GM12878 (cell line): ENCODE measurements around the gene RANGRF.

ENCODE experiments used
- CTCF ChIP-seq, 3 experiments: IDR thresholded peaks in 2 of 3; conservative IDR thresholded peaks in 1 of 3; 2 replicates each; pipeline ENCODE4 v1.5.1; 2011; ENCODE audit warnings: low read depth in 3 of 3, low read length in 3 of 3, mild to moderate bottlenecking in 3 of 3, control low read depth in 2 of 3, moderate library complexity in 2 of 3, inconsistent platforms in 1 of 3, mixed read lengths in 1 of 3; ENCODE audit not compliant: control insufficient read depth in 2 of 3, insufficient read depth in 1 of 3; ENCODE audit errors: extremely low read depth in 1 of 3
- EZH2 ChIP-seq: IDR thresholded peaks from 2 replicates; pipeline ENCODE4 v1.6.1; 2012; ENCODE audit warnings: low read depth, mild to moderate bottlenecking, control low read depth, inconsistent platforms, low read length, borderline replicate concordance; ENCODE audit not compliant: control insufficient read depth
- MEF2B ChIP-seq: fragments of 450-650 bp; IDR thresholded peaks from 2 replicates; pipeline ENCODE4 v1.6.1; 2018; ENCODE audit warnings: mild to moderate bottlenecking, moderate library complexity; ENCODE audit not compliant: partially characterized antibody, poor library complexity, severe bottlenecking
- MYB ChIP-seq: fragments of 150-350 bp; IDR thresholded peaks from 2 replicates; pipeline ENCODE4 v1.6.1; 2014; ENCODE audit warnings: mild to moderate bottlenecking, low read depth, low read length, borderline replicate concordance
- POLR2A ChIP-seq: IDR thresholded peaks from 2 replicates; pipeline ENCODE4 v1.6.1; 2011; ENCODE audit warnings: low read depth, mild to moderate bottlenecking, low read length
- ZNF24 ChIP-seq: fragments of 450-650 bp; IDR thresholded peaks from 2 replicates; pipeline ENCODE4 v1.6.1; 2017; ENCODE audit warnings: antibody characterized with exemption, mild to moderate bottlenecking

- TF ChIP-seq CTCF (IDR thresholded peaks at IDR 0.05 in 2 of 3, conservative IDR thresholded peaks at IDR 0.05 in 1 of 3; ENCODE audit: control insufficient read depth in 2 of 3, extremely low read depth in 1 of 3, insufficient read depth in 1 of 3, low read depth in 3 of 3, low read length in 3 of 3) (no peak), POLR2A (no peak), MYB (no peak), MEF2B (peak; percentile 15), ZNF24 (no peak), EZH2 (no peak)
Observed at GRCh38 chr17:8292639-8293395, 4.3 kb downstream of the RANGRF start.
